Activated T-helper 9 cell treated with anti-CD3 and anti-CD28 coated beads, Interleukin-2, amount 50 U/mL, for 16 hours (primary cell): ENCODE data around the gene PGGHG.
"Not testable (repeated sequence)": the region's sequence is repeated elsewhere in the genome, so short reads cannot be mapped to it uniquely, and the experiment has no call there.

Experiments
- DNase-seq: peaks from one replicate; pipeline ENCODE4 v3.0.0-alpha.2; 2020; ENCODE audit warnings: low read depth

PGGHG gene

GRCh38 chr11:313787-314553 lies 25.0 kb downstream of the PGGHG start, which contains the start of gene IFITM1:
Gene IFITM1, plus strand, starts transcription at chr11:314040. Its CDS starts 131 bp downstream, at chr11:314171.
- DNase-seq, result no peak

GRCh38 chr11:314554-314875 lies 25.6 kb downstream of the PGGHG start:
- DNase-seq, result not testable (repeated sequence)

GRCh38 chr11:315051-315481 lies 26.1 kb downstream of the PGGHG start:
- DNase-seq, result no peak

GRCh38 chr11:315516-315994 lies 26.6 kb downstream of the PGGHG start:
- no peak for DNase-seq

GRCh38 chr11:316031-316701 lies 27.2 kb downstream of the PGGHG start:
- DNase-seq, result no peak

- no peak for DNase-seq
Measured at GRCh38 chr11:316891-317301, 28.0 kb downstream of the PGGHG start.

GRCh38 chr11:317668-318404 lies 28.9 kb downstream of the PGGHG start:
- not testable (repeated sequence) for DNase-seq

- not testable (repeated sequence) for DNase-seq
Measured at GRCh38 chr11:318405-319120, 29.6 kb downstream of the PGGHG start.

- DNase-seq, result not testable (repeated sequence)
Measured at GRCh38 chr11:319121-319887, 30.4 kb downstream of the PGGHG start.

GRCh38 chr11:319888-320273 lies 31.0 kb downstream of the PGGHG start:
- DNase-seq, result not testable (repeated sequence)

- no peak for DNase-seq
Measured at GRCh38 chr11:324156-324555, 35.2 kb downstream of the PGGHG start.

GRCh38 chr11:324593-325517 lies 35.9 kb downstream of the PGGHG start:
- DNase-seq, result not testable (repeated sequence)

- no peak for DNase-seq
Measured at GRCh38 chr11:325796-326591, 37.1 kb downstream of the PGGHG start.

GRCh38 chr11:326592-326841 lies 37.6 kb downstream of the PGGHG start:
- no peak for DNase-seq

- DNase-seq, result no peak
Measured at GRCh38 chr11:326842-327580, 38.1 kb downstream of the PGGHG start.

GRCh38 chr11:327581-327923 lies 38.6 kb downstream of the PGGHG start:
- DNase-seq, result no peak

GRCh38 chr11:328012-328411 lies 39.1 kb downstream of the PGGHG start:
- DNase-seq, result no peak

GRCh38 chr11:328516-329100 lies 39.7 kb downstream of the PGGHG start:
- not testable (repeated sequence) for DNase-seq

- DNase-seq, result no peak
Measured at GRCh38 chr11:329886-330253, 40.9 kb downstream of the PGGHG start.
